Heart right ventricle (tissue), 16 donors: ENCODE results near the gene IKZF3. TPM values are rescaled to one million over a fixed set of nuclear protein-coding genes. Genes with fewer than 3 reads are reported as not detected.
A peak's percentile ranks its signal among the peaks of the same experiment; 100 is the strongest.

Experiments used
- ATAC-seq, 8 donors: fragments of 200-7000 bp; cut with Tn5 transposase; one replicate each; pipeline ENCODE4 v1.9.1; 2020; ENCODE audit warnings: mild to moderate bottlenecking in 8 of 8, moderate library complexity in 8 of 8, moderate number of reproducible peaks in 1 of 8
- DNase-seq, 2 donors: peaks; one replicate each; pipeline ENCODE4 v3.0.0-alpha.2; 2020
- H3K27ac ChIP-seq, 10 donors: fragments of 200-600 bp; sonication (generic) in 2 of 10; one replicate each; pipeline versions ENCODE4 v1.5.0 to v1.8.0; 2020 to 2022; ENCODE audit warnings: mild to moderate bottlenecking in 3 of 10
- H3K27me3 ChIP-seq, 7 donors: fragments of 200-600 bp; one replicate each; pipeline ENCODE4 v1.8.0; 2021 to 2022; ENCODE audit warnings: mild to moderate bottlenecking in 2 of 7
- H3K36me3 ChIP-seq, 9 donors: fragments of 200-600 bp; sonication (generic) in 1 of 9; one replicate each; pipeline versions ENCODE4 v1.5.0 to v1.8.0; 2020 to 2022; ENCODE audit warnings: mild to moderate bottlenecking in 2 of 9
- H3K4me1 ChIP-seq, 9 donors: fragments of 200-600 bp; sonication (generic) in 1 of 9; one replicate each; pipeline versions ENCODE4 v1.5.0 to v1.8.0; 2020 to 2022; ENCODE audit warnings: mild to moderate bottlenecking in 4 of 9
- H3K4me3 ChIP-seq, 10 donors: fragments of 200-600 bp; sonication (generic) in 2 of 10; one replicate each; pipeline versions ENCODE4 v1.5.0 to v1.8.0; 2020 to 2022; ENCODE audit warnings: mild to moderate bottlenecking in 7 of 10, moderate library complexity in 2 of 10
- H3K9me3 ChIP-seq, 11 donors: fragments of 200-600 bp in 10 of 11; sonication (generic) in 2 of 11; one replicate each; pipeline versions ENCODE4 v1.5.0 to v1.8.0; 2013 to 2022; ENCODE audit warnings: mild to moderate bottlenecking in 2 of 11, control low read depth in 1 of 11, moderate library complexity in 1 of 11
- CTCF ChIP-seq, 9 donors: fragments of 200-600 bp; sonication (generic) in 2 of 9; IDR thresholded peaks; one replicate each; pipeline versions ENCODE4 v1.5.0 to v1.8.0; 2021 to 2022; ENCODE audit warnings: antibody characterized with exemption in 9 of 9, mild to moderate bottlenecking in 5 of 9, moderate library complexity in 1 of 9
- WGBS, 2 donors: extraction: QIAGEN DNeasy Blood & Tissue Kit; methylation state at CpG; one replicate each; pipeline ENCODE4 v1.1.7; 2013; ENCODE audit warnings: inconsistent platforms in 1 of 2; 5-methylcytosine and 5-hydroxymethylcytosine counted together
- intact Hi-C, 10 donors: fragments of 100-400 bp; cut with DNase I; formaldehyde crosslinking; loops; one replicate each; pipeline versions ENCODE4 v1.11.1 to v1.14.2; 2022
- polyA plus RNA-seq, 2 donors: library from polyadenylated mRNA; stranded (reverse); fragments of 200-250 nt; gene quantifications; one replicate each; pipeline ENCODE4 v1.2.3, GENCODE V29; 2013
- total RNA-seq, 10 donors: library from RNA; stranded (reverse); fragmentation: NEBNext Ultra II Directional in 3 of 10; extraction: Animal tissue kit (Norgen Biotek cat#: 25700) in 3 of 10; gene quantifications; one replicate each; pipeline versions ENCODE4 v1.2.1 to v1.2.4, GENCODE V29; 2021 to 2023
- donor health status: Arrhythmogenic right ventricular cardiomyopathy.
- donor health status: ischemic (EF 13 %, LVEDD 7.1; RV severe dilation, severe dysfunction).
- donor health status: healthy with polysubstance abuse.
- donor health status: DM: no; HTN: yes; CAD: no.
- donor health status: DM: no; HTN: no; CAD: no.
- donor health status: ischemic (EF 25% LVEDD 6.9; RV normal size, moderate dysfunction).
- donor health status: ischemic (EF 25% LVEDD 5.7; RV mildly dilated, moderate dysfunction).
- donor health status: healthy.
- donor health status: DM: yes; HTN: yes; CAD: no.
- donor health status: Ischemic cardiomyopathy.
- donor health status: ischemic (EF 35%, LVEDD 5.7; RV mildly dilated, moderate dysfunction).
- donor health status: nonischemic (EF 11% LVEDD 7.7; RV severe dilation, severe dysfunction).
- donor health status: DM: yes; HTN: yes; CAD: no.
- donor health status: PGD.
- donor health status: ischemic (EF 29% LVEDD 5.4; RV normal size, mild dysfunction).
- donor health status: nonischemic (EF 23%, LVEDD 6.1; RV moderate dilation, normal function).

IKZF3 gene
- total and polyA plus RNA-seq, 12 donors: 0.06 to 5.0 (median 0.26) TPM

- Histone ChIP-seq H3K27ac (peak overlapping the region in 1 of 10 donors; percentile 68), H3K4me1 (peaks cover 0 to 7% (median 0%) of the 10 kb centered on the region in 9 donors), H3K4me3 (no peak overlapping the region), H3K36me3 (no peaks in the 10 kb centered on the region), H3K9me3 (no peaks in the 10 kb centered on the region), H3K27me3 (peaks cover 0 to 37% (median 16%) of the 10 kb centered on the region in 7 donors)
- DNase-seq (no peak), ATAC-seq (no peak)
- TF ChIP-seq CTCF (IDR thresholded peaks at IDR 0.05): no peak
- intact Hi-C loops: no loop called here
- WGBS, 2 donors: 85 to 86% methylated on average over 2 of the region's 2 CpGs
Observed at GRCh38 chr17:39794249-39794970, 69.7 kb downstream of the IKZF3 start.

DNA sequence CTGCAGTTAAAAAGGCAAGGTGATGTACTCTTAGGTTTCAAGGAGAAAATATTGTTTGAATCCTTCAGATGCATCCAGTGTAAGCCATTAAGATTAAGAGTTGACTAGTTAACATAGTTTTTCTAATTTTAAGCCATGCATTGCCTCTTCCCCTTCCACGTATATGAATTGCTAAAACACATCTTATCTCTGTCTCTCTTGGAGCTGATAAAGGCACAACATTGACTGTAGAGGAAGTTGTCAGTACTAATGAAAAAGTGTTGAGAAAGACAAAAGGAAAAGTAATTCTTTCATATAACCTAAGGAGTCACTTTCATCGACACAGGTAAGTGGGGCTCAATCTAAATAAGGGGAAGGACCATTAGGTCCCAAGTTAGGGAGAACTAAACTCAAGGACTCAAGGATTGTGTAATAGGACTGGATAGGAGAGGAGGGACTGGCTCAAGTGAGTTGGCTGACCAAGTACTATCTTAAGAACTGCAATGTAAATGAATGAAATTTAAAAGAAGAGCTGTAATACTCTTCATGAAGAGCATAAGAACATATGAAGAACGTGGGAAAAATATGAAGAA lies 70.7 kb downstream of the IKZF3 start:
- Histone ChIP-seq H3K4me3 (no peak overlapping the region), H3K9me3 (no peaks in the 10 kb centered on the region), H3K27ac (peak overlapping the region in 1 of 10 donors; percentile 68), H3K36me3 (no peaks in the 10 kb centered on the region), H3K4me1 (peaks cover 0 to 7% (median 0%) of the 10 kb centered on the region in 9 donors), H3K27me3 (peaks cover 0 to 38% (median 16%) of the 10 kb centered on the region in 7 donors)
- no peak for ATAC-seq
- no peak for TF ChIP-seq CTCF (IDR thresholded peaks at IDR 0.05)
- no peak for DNase-seq
- intact Hi-C loops: no loop called here
- 49 to 57% methylated on average over 3 of the region's 3 CpGs for WGBS, 2 donors

GRCh38 chr17:39792526-39793221 lies 71.4 kb downstream of the IKZF3 start:
- H3K27ac ChIP-seq: peak overlapping the region in 1 of 10 donors; percentile 68
- 85% methylated on average over 10 of the region's 10 CpGs for WGBS, 2 donors
- intact Hi-C loops: no loop called here
- peaks cover 0 to 38% (median 16%) of the 10 kb centered on the region in 7 donors for H3K27me3 ChIP-seq
- no peak overlapping the region for H3K4me3 ChIP-seq
- no peaks in the 10 kb centered on the region for H3K9me3 ChIP-seq
- TF ChIP-seq CTCF (IDR thresholded peaks at IDR 0.05): no peak
- H3K36me3 ChIP-seq: no peaks in the 10 kb centered on the region
- ATAC-seq (no peak), DNase-seq (no peak)
- peaks cover 0 to 7% (median 0%) of the 10 kb centered on the region in 9 donors for H3K4me1 ChIP-seq

- no peaks in the 10 kb centered on the region for H3K9me3 ChIP-seq
- no peak overlapping the region for H3K4me3 ChIP-seq
- 49 to 51% methylated on average over 6 of the region's 6 CpGs for WGBS, 2 donors
- ATAC-seq (no peak), DNase-seq (no peak)
- intact Hi-C loops: no loop called here
- H3K36me3 ChIP-seq: no peaks in the 10 kb centered on the region
- no peak for TF ChIP-seq CTCF (IDR thresholded peaks at IDR 0.05)
- H3K27me3 ChIP-seq: peaks cover 0 to 38% (median 16%) of the 10 kb centered on the region in 7 donors
- H3K27ac ChIP-seq: no peak overlapping the region
- H3K4me1 ChIP-seq: peaks cover 0 to 7% (median 0%) of the 10 kb centered on the region in 9 donors
Observed at GRCh38 chr17:39791111-39791992, 72.8 kb downstream of the IKZF3 start.
